Measurements from ENCODE around the gene CMTM4.

Gene CMTM4

GRCh38 chr16:66578651-66579531, 117.7 kb downstream of the CMTM4 start, which contains the start of gene CMTM2:
TSS of gene CMTM2 (plus strand) at chr16:66579463. CDS start at chr16:66579608, 145 bp downstream.
- H3K9me3 ChIP-seq (ENCODE audit: insufficient read depth, low read length, severe bottlenecking), result no peaks in the 10 kb centered on the region
- no peaks in the 10 kb centered on the region for H3K27me3 ChIP-seq (ENCODE audit: insufficient read depth, low read length, poor library complexity)
- no peaks in the 10 kb centered on the region for H4K20me1 ChIP-seq (ENCODE audit: insufficient read depth, low read length)
- H3K4me2 ChIP-seq (ENCODE audit: insufficient read depth, low read length), result no peak within 1 kb of the TSS
- H3K9ac ChIP-seq (ENCODE audit: low read depth, low read length), result no peak within 1 kb of the TSS
- H3K27ac ChIP-seq (ENCODE audit: low read length), result no peak within 1 kb of the TSS
- H3K4me1 ChIP-seq (ENCODE audit: insufficient read depth, low read length), result no peaks in the 10 kb centered on the region
- ATAC-seq (ENCODE audit: insufficient read depth, low read depth), result peak; percentile 53
- DNase-seq, result peak; percentile 38
- no peak within 1 kb of the TSS for H3K4me3 ChIP-seq (ENCODE audit: low read depth in 1 of 2, low read length in 2 of 2)
- H2AFZ ChIP-seq (ENCODE audit: low read depth, low read length), result no peak within 1 kb of the TSS
- TF ChIP-seq EZH2 (IDR thresholded peaks at IDR 0.05; ENCODE audit: borderline replicate concordance, low read depth, low read length, severe bottlenecking) (no peak), CTCF (IDR thresholded peaks at IDR 0.05; ENCODE audit: borderline replicate concordance, extremely low read depth, low read length, poor library complexity, severe bottlenecking) (no peak)
- no peaks in the 10 kb centered on the region for H3K36me3 ChIP-seq (ENCODE audit: insufficient read depth, low read length)
- no peaks in the 10 kb centered on the region for H3K79me2 ChIP-seq (ENCODE audit: insufficient read depth, low read length)

GRCh38 chr16:66576296-66576695, 120.2 kb downstream of the CMTM4 start:
- Histone ChIP-seq H3K27me3 (ENCODE audit: insufficient read depth, low read length, poor library complexity) (no peaks in the 10 kb centered on the region), H3K4me3 (ENCODE audit: low read depth in 1 of 2, low read length in 2 of 2) (no peak overlapping the region), H3K4me1 (ENCODE audit: insufficient read depth, low read length) (no peaks in the 10 kb centered on the region), H3K79me2 (ENCODE audit: insufficient read depth, low read length) (no peaks in the 10 kb centered on the region), H3K36me3 (ENCODE audit: insufficient read depth, low read length) (peaks cover 4% of the 10 kb centered on the region; the same call in 1 of the 2 replicates), H3K9me3 (ENCODE audit: insufficient read depth, low read length, severe bottlenecking) (no peaks in the 10 kb centered on the region), H3K9ac (ENCODE audit: low read depth, low read length) (no peak overlapping the region), H2AFZ (ENCODE audit: low read depth, low read length) (no peak overlapping the region), H3K4me2 (ENCODE audit: insufficient read depth, low read length) (no peak overlapping the region), H3K27ac (ENCODE audit: low read length) (no peak overlapping the region), H4K20me1 (ENCODE audit: insufficient read depth, low read length) (no peaks in the 10 kb centered on the region)
- ATAC-seq (ENCODE audit: insufficient read depth, low read depth) (no peak), DNase-seq (no peak)
- no peak for TF ChIP-seq CTCF (IDR thresholded peaks at IDR 0.05; ENCODE audit: borderline replicate concordance, extremely low read depth, low read length, poor library complexity, severe bottlenecking)
- TF ChIP-seq EZH2 (IDR thresholded peaks at IDR 0.05; ENCODE audit: borderline replicate concordance, low read depth, low read length, severe bottlenecking), result no peak

DNA sequence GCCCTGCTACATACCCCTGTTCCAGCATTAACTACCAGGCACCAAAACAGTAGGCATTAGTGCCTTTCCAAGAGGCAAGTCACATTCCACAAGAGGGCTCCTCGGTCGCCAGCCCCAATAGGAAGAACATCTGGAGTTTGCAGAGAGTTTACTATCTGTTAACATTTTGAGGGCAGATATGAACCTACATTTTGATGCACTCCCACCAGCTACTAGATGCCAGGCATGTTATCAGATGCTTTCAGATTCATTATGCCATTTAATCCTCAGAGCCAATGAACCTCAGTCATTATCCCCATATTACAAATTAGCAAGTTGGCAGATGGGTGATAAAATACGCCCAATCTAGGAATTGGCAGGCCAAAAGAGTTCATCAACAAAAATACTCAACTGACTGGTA, 121.5 kb downstream of the CMTM4 start:
- ATAC-seq (ENCODE audit: insufficient read depth, low read depth), result no peak
- Histone ChIP-seq H3K4me3 (ENCODE audit: low read depth in 1 of 2, low read length in 2 of 2) (no peak overlapping the region), H3K4me1 (ENCODE audit: insufficient read depth, low read length) (no peaks in the 10 kb centered on the region), H3K27ac (ENCODE audit: low read length) (no peak overlapping the region), H3K9ac (ENCODE audit: low read depth, low read length) (no peak overlapping the region), H4K20me1 (ENCODE audit: insufficient read depth, low read length) (no peaks in the 10 kb centered on the region), H3K27me3 (ENCODE audit: insufficient read depth, low read length, poor library complexity) (no peaks in the 10 kb centered on the region), H3K4me2 (ENCODE audit: insufficient read depth, low read length) (no peak overlapping the region), H3K9me3 (ENCODE audit: insufficient read depth, low read length, severe bottlenecking) (no peaks in the 10 kb centered on the region), H3K36me3 (ENCODE audit: insufficient read depth, low read length) (peaks cover 8% of the 10 kb centered on the region), H3K79me2 (ENCODE audit: insufficient read depth, low read length) (no peaks in the 10 kb centered on the region), H2AFZ (ENCODE audit: low read depth, low read length) (no peak overlapping the region)
- no peak for DNase-seq
- TF ChIP-seq EZH2 (IDR thresholded peaks at IDR 0.05; ENCODE audit: borderline replicate concordance, low read depth, low read length, severe bottlenecking) (no peak), CTCF (IDR thresholded peaks at IDR 0.05; ENCODE audit: borderline replicate concordance, extremely low read depth, low read length, poor library complexity, severe bottlenecking) (no peak)

All from DND-41 (cell line).